NB4 (cell line): ENCODE results near the gene MBOAT1.

Experiments used
- DNase-seq: peaks from one replicate; pipeline ENCODE4 v3.0.0; 2010; ENCODE audit warnings: low read depth
- H3K4me3 ChIP-seq: one replicate; pipeline ENCODE4 v1.5.1; 2011; ENCODE audit warnings: mild to moderate bottlenecking, low read depth, low read length, moderate library complexity
- MYC ChIP-seq: IDR thresholded peaks from 2 replicates; pipeline ENCODE4 v1.6.1; 2011; ENCODE audit warnings: low read depth, low read length
- POLR2A ChIP-seq: IDR thresholded peaks from 2 replicates; pipeline ENCODE4 v1.6.1; 2011; ENCODE audit warnings: mild to moderate bottlenecking; ENCODE audit not compliant: insufficient read length; ENCODE audit errors: extremely low read depth
- TF ChIP-seq, protein P1 (sequence below): IDR thresholded peaks from 2 replicates; pipeline ENCODE4 v1.6.1; 2011; ENCODE audit warnings: low read depth, low read length
- TF ChIP-seq, protein P2 (sequence below): IDR thresholded peaks from one replicate; pipeline ENCODE4 v1.5.1; 2012; ENCODE audit warnings: low read depth, low read length

Gene MBOAT1

DNA sequence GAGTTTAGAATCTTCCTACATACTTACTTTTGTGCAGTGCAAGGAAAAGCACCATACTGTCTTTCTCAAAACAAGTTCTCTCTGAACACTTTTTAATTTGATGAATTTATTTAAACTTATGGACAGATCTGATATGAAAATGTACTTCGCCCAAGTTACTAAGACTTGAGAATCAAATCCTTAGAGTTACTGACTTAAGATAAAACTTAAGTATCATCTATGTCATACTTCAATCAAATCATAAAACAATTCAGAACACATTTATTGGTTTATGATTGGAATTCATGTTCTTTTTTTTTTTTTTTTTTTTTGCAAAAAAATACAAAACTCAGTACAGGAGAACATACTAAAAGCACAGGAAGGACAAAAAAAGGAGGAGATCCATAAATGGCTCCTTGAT is 77.7 kb downstream of the MBOAT1 start:
- H3K4me3 ChIP-seq, result no peak overlapping the region
- DNase-seq, result no peak
- TF ChIP-seq MYC (no peak), POLR2A (no peak)
- TF ChIP-seq, protein P1, sequence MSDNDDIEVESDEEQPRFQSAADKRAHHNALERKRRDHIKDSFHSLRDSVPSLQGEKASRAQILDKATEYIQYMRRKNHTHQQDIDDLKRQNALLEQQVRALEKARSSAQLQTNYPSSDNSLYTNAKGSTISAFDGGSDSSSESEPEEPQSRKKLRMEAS, result no peak
- TF ChIP-seq, protein P2, sequence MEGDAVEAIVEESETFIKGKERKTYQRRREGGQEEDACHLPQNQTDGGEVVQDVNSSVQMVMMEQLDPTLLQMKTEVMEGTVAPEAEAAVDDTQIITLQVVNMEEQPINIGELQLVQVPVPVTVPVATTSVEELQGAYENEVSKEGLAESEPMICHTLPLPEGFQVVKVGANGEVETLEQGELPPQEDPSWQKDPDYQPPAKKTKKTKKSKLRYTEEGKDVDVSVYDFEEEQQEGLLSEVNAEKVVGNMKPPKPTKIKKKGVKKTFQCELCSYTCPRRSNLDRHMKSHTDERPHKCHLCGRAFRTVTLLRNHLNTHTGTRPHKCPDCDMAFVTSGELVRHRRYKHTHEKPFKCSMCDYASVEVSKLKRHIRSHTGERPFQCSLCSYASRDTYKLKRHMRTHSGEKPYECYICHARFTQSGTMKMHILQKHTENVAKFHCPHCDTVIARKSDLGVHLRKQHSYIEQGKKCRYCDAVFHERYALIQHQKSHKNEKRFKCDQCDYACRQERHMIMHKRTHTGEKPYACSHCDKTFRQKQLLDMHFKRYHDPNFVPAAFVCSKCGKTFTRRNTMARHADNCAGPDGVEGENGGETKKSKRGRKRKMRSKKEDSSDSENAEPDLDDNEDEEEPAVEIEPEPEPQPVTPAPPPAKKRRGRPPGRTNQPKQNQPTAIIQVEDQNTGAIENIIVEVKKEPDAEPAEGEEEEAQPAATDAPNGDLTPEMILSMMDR, result no peak

DNA sequence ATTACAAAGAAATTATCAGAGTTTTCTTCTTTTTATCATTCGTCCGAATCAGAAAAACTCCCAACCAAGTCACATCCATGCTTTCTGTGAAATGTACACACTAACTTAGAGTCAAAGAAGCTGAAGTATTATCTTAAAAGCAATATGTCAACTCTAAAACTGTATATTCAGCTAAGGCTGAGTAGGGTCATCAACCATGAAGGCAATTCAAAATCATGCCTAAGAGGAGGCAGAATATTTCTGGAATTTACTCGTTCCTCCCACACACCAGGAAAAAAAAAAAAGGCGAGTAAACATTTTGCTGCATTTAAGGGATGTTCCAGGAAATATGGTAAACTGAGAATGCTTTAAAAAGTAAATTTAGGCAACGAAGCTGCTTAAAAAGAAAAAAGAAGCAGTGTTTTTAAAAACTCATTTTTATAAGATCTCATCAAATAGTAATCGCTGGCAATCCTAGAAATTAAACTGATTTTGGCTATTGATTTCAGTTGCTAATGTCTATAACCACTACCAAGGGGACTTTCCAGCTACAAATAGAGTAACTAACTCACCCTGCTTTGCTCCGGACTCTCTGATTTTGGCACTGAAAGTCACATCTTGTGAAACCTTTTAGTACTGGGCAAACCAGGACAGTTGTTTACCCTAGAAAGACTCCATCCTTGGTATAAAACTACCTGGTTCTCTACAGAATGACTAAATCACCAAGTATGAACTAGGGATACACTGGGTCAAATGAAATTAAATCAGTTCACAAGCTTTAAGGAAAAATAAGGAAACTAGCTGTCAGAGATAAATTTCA is 82.8 kb downstream of the MBOAT1 start:
- no peak for DNase-seq
- no peak overlapping the region for H3K4me3 ChIP-seq
- TF ChIP-seq MYC, result no peak
- TF ChIP-seq POLR2A, result no peak

DNA sequence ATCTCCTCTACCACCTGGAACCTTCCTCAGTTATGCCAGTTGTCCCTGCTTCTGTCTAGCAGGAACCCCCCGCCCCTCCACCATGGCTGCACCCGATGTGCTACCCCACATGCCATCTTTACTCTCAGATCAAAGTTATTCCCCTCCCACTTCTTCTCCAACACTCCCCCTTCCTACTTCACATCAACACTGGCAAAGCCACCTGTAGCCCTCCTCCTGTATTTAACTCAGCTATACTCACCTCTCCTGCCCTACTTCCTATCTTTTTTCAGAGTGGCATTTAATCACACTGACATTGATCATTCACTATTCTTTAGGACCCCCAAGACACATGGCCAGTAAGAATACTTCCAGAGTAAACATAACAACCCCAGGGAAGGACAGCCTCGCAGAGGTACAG is 84.3 kb downstream of the MBOAT1 start:
- no peak for TF ChIP-seq POLR2A
- no peak for DNase-seq
- H3K4me3 ChIP-seq, result no peak overlapping the region

DNA sequence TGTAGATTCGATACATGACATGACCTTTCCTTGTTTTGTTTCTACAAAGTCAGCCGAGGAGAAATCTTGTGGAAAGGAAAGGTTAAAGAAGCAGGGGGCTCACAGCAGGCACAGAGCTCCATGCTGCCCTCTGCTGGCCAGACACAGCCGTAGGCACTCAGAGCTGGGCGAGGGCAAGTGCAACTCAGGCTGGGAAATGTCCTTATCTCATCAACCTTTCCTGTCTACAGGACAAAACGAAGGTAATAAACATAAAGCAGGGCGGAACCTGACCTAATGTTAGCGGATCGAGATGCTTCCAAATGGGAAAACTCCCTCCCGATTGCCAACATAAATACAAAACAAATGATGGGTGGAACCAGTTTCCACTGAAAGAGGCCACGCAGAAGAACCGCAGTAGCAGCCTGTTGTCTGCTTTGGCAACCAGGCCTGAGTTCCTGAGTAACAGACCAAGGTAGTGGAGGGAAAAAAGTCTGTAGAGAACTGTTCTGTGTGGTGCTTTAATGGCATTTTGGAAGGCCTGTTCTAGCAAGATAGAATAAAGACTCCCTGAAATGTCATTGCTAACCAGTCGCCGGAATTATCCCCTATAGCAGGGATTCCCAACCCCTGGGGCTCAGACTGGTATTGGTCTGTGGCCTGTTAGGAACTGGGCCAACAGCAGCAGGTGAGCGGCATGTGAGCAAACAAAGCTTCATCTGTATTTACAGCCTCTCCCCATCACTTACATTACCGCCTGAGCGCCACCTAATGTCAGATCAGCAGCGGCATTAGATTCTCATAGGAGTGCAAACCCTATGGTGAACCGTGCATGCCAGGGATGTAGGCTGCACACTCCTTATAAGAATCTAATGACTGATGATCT is 85.2 kb downstream of the MBOAT1 start:
- H3K4me3 ChIP-seq, result no peak overlapping the region
- peak; percentile 74 for DNase-seq
- TF ChIP-seq, protein P1, result peak; percentile 44; the same call in 1 of the 2 replicates
- no peak for TF ChIP-seq MYC
- TF ChIP-seq, protein P2, result peak; percentile 97

DNA sequence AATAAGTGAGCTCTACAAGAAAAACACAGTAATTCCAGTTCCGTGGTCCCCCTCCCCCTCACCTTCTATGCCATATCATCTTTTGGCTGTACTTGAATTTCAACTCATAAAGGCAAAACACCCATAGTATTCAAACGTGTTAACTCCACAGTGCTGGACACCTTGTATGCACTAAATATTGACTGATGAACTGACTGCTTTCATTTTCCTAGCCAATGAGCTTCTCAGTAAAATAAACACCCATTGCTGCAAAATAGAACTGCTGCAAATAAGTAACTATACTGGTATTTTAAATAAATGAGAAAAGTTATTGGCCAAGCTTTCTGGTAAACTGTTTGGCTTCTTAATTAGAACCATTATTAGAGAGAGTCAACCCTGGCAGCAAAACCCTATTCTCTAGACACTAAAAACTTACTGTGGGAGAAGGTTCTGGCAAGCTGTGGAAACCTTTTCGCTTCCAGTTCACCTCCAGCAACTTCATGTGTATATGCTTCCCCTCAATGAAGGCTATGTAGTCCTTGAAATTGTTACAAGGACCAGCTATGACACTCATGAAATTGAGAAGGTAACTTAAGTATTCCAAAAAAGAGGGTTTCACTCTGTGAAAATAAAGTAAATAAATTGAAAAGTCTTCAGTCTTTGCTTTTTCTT is 86.0 kb downstream of the MBOAT1 start:
- no peak for DNase-seq
- TF ChIP-seq MYC (no peak), POLR2A (no peak)
- TF ChIP-seq, protein P1, result no peak
- TF ChIP-seq, protein P2, result no peak
- no peak overlapping the region for H3K4me3 ChIP-seq

DNA sequence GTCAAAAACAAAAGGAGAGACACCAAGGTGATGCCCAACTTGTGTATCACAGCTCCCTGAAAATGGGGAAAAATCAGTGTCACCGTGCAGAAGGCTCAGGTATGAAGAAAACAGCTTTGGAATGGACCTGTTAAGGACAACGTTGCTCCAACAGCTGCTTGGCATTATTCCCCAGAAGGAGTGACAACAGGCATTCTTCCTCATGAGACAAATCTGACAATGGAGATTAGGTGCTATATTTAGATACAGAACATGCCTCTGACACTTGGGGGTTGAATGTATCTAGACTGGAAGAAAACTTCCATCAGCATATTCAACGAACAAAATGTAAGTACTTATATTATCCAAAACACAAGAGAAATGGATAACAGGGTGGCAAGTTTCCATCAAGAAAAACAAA is 87.7 kb downstream of the MBOAT1 start:
- no peak for TF ChIP-seq MYC
- TF ChIP-seq, protein P2, result no peak
- no peak overlapping the region for H3K4me3 ChIP-seq
- no peak for DNase-seq
